GM19395 (cell line): ENCODE data around the gene PTRH1.

Experiments
- ATAC-seq: cut with Tn5 transposase; IDR thresholded peaks from one replicate; pipeline ENCODE4 v1.9.1; 2021; ENCODE audit warnings: mild to moderate bottlenecking, moderate library complexity; ENCODE audit not compliant: unreplicated experiment

Gene PTRH1

DNA sequence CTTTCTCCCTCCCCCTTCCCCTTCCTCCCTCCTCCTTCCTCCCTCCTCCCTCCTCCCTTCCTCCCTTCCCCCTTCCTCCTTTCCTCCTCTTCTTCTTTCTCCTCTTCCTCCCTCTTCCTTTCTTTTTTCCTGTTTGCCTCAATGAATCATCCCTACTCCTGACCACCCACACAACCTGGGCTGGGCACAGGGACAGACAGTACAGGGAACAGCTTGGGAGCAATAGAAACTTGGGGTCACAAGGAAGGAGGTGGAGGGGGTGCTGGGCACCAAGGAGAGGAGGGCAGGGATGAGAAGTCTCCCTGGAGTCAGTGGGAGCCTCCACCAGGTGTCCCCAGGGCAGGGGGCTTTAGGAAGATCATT, 5.4 kb upstream of the PTRH1 start:
- no peak for ATAC-seq

DNA sequence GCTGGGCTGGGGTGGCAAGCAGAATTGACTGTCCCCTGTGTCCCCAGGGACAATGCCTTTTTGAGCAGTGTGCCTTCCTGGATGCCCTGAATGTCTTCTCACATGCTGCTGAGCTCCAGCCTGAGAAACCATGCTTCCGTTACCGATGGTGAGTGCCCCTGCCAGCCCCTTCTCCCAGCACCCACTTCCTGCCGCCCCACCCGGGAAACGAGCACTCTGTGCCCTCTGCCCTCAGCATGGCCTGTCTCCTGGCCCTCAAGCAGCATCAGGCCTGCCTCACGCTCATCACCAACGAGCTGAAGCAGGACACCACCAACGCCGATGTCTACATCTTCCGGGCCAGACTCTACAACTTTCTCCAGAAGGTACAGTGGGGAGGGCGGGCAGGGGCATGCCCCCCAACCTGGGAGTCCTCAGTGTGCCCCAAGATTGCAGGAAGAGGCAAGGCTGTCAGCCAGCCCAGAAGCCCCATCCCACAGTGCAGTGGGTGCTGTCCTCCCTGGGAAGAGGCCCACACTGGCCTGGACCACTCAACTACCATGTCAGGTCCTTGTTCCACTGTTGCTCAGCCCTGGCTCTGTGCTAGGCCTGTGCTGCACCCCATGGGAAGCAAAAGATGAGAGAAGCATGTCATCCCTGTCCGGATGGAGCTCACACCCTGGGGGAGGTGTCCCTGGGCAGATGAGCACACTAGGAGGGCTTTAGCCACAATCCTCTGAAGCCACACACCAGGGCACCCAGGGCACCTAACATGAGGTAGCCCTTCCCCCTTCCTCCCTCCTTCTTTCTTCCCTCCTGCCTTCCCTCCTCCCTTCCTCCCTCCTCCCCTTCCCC, 4.8 kb upstream of the PTRH1 start:
- ATAC-seq, result no peak

DNA sequence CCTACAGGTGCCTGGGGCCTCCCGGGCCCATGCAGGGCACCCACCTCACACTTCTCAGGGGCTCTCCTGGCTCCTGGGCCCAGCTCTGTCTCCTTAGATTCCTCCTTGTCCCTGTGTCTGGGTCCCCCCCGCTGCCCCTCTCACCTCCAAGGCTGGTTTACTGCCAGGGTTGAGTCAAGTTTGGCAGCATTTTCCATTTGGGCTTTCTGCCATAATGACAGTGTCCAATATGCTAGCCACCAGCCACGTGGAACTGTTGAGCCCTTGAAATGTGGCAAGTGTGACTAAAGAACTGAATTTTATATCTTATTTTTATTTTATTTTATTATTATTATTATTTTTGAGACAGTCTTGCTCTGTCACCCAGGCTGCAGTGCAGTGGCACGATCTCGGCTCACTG, 2.3 kb upstream of the PTRH1 start:
- ATAC-seq, result no peak

DNA sequence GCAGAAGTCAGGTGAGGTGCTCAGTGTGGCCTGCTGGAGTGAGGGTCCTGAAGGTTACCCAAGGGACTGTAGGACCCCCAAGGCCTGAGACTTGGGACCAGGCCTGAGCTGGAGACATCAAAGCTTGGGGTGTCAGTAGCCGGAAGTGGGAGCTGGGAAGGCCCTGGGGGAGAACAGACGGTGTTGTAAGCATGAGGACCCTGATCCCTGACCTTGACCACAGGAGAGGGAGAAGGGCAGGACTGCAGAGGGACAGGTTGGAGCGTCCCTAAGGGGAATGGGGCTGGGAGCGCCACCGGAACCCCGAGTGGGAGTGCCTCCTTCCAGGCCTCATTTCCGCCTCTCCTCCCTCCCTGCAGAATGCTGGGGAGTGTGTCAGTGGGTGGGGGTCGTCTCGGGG, 949 bp upstream of the PTRH1 start:
- no peak for ATAC-seq

DNA sequence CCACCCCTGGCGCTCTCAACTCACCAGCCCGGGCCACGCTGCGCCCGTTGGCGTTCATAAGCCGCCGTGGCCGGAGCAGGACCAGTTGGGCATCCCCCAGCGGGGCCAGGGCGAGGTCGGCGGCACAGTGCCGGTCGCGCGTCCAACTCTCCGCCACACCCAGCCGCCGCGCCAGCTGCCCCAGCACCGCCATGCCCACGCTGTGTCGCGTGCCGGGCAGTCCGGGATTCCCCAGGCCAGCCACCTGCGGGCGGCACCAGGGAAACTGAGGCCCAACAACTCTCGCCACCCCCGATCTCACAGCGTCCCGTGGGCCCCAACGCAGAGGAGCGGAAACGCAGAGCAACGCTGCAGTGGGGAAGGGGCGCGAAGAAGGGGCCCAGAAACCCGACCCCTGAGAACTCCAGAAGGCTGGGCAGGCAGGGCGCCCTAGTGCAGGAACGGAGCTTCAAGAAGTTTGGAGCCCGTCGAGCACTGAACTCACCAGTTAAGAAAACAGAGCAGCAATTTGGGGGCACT, 453 bp downstream of the PTRH1 start:
- no peak for ATAC-seq

DNA sequence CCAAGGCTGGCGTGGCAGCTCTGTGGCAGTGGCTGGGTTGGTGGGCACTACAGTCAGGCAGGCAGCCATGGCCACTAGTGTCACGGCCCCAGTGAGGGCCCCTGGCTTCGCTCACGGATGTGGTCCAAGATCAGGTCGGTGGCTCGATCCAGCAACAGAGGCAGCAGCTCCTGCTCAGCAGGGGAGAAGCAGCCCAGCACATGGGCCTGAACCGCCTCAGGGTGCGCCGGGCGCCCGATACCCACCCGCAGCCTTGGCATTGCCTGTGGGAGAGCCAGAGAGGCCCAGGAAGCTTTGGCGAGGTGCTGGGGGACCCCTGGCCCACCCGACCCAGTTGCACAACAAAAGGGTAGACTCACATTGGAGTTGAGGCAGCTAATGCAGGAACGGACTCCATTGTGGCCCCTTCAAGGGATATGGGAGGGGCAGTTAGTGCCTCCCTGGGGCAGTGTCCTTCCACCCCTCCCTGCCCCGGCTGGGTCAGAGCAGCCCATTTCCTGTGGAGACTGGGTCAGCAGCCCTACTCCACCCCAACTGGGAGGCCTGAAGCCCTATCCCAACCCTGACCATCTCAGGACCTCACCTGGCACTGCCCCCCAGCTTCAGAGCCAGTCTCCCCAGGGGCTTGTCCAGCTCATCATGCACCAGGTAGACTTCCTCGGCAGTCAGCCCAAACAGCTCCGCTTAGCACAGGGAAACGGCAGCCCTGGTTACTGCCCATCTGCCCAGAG, 1.3 kb downstream of the PTRH1 start:
- ATAC-seq, result no peak

DNA sequence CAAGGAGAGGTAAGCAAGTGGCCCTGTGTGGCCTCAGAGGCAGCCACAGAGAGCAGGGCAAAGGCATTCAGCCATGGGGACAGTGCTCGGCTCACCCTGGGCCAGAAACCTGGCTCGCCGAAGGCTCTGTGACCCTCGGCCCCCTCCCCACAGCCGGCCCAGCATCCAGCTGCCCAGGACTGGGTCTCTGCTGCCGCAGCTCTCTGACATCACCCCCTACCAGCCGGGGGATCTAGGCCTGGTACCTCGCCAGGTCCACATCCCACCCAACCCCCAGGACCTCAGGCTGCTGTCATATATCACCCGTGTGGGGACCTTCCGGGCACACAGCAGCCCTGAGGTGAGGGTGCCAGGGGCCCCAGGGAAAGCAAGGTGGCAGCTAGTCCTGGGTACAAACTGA, 2.6 kb downstream of the PTRH1 start:
- no peak for ATAC-seq

DNA sequence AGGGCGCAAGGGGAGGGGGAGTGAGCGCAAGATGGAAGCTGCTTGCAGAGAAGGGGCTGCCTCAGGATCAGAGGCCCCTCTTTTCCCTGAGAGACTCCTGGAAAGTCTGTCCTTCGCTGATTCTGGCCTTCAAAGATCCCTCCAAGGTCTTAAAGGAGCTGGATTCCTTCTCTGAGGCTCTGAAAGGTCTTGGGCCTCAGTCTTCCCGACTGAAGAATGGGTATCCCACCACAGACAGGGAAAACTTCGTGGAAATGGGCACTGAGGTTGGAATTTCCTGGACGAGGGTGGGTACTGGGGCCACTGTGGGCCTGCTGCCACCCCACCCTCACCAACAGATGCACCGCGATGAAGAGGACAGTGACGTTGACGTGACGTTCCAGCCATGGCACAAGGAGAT, 3.1 kb downstream of the PTRH1 start:
- ATAC-seq, result no peak

DNA sequence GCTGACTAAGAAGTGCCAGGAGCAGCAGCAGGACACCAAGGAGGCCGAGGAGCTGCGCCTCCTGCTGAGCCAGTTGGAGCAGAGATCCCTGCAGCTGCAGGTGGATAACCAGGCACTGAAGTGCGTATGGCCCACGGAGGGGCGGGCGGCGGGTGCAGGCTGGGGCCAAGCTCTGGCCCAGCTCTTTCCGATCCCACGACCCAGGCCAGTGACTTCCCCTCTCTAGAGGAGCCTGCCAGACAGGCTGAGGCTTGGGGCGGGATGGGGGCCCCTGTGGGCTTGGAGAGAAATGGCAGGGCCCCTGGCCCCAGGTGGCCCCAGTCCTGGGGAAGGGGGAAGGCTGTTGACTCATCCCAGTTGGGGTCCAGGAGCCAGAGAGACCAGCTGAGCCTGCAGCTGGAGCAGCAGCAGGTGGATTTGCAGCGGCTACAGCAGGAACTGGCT, 3.6 kb downstream of the PTRH1 start:
- ATAC-seq, result no peak

DNA sequence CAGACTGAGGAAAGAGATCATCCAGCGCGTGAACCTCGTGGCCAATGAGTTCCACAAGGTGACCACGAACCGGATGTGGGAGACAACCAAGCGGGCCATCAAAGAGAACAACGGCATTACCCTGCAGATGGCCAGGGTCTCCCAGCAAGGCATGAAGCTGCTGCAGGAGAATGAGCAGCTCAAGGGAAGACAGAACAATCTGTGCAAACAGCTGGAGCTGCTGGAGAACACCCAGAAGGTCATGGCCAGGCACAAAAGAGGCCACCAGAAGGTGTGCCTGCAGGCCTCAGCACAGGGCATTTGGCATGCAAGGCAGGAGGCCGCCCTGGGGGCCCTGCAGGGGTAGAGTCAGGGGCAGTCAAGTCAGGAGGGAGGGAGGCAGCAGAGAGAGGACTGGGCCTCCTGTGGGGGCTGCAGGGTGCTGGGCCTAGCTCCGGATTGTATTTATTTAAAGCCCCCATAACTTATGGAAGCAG, 4.2 kb downstream of the PTRH1 start:
- ATAC-seq, result no peak

DNA sequence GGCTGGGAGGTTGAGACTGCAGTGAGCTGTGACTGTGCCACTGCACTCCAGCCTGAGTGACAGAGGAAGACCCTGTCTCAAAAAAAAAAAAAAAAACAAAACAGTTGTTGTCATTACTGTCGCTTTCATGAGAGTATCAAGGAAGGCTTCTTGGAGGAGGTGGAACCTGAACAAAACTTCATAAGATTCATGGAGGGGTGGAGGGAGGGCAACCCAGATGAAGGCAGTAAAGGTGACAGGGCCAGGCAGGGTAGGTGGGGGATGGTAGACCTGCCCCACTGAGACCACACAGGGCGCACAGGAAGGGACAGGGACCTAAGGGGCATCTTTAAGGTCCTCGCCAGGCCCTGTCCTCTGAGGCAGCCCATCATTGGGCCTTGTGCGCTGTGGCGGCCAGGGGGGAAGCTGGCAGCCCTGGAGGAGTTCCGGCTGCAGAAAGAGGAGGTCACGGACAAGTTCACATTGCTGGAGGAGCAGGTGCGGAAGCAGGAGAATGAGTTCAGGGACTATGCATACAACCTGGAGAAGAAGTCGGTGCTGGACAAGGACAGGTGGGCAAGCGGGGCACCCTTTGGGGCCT, 5.2 kb downstream of the PTRH1 start:
- no peak for ATAC-seq

DNA sequence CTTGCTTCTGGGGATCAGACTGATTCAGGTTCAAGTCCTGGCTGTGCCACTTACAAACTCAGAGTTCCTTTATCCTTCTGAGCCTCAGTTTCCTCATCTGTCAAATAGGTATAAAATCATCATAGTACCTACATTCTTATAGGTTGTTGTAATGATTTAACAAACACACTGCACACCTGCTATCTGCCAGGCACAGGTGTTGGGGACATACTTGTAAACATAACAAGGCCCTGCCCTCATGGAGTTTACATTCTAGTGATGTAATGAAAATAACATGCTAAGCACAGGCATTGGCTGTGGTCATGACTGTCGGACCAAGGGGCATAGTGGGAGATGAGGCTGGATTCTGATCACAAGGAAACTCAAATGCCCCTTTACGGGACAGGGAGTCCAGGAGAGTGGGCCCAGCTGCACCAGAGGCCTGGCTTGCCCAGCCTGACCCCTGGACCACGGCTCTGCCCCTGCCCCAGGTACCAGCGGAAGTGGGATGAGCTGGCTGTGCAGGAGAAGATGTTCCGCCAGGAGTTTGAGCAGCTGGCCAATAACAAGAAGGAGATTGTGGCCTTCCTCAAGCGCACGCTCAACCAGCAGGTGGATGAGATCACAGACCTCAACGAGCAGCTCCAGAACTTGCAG, 6.4 kb downstream of the PTRH1 start:
- no peak for ATAC-seq

DNA sequence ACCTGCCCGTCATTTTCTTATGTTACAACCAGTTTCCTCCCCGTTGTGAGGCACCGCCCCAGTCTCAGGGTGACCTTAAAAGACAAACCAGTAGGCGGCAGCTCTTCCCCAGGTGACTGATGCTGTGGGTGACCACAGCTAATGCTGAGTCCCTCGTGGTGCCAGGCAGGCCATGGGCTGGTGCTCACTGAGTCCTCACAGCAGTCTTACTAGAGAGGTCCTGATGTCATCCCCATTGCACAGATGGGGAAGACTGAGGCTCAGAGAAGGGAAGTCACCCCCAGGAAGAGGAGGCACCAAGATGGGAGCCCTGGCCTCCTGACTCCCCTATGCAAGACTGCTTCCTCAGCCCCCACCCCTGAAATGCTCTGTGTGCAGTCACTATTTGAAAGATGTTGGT, 7.7 kb downstream of the PTRH1 start:
- no peak for ATAC-seq

DNA sequence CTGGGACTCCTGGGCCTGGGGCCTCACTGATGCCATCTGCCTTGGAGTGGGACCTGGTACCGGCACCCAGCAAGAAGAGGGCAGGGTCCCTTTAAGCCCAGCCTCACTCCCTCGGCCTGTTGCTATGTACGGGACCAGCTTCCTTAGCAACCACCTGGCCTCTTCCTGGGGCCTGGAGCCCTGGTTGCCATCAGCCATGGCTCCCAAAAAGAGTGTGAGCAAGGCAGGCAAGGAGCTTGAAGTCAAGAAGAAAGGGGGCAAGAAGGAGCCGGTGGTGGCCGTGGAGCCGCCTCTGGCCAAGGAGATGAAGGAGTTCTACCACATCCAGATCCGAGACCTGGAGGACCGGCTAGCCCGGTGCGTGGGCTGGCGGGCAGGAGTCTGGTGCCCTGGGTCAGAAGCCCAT, 8.6 kb downstream of the PTRH1 start, which contains the start of gene CFAP157:
CFAP157 (plus strand) TSS at position 153 of the 406 bp plus-strand sequence; CDS start at position 197, 44 bp downstream.
- ATAC-seq, result no peak

DNA sequence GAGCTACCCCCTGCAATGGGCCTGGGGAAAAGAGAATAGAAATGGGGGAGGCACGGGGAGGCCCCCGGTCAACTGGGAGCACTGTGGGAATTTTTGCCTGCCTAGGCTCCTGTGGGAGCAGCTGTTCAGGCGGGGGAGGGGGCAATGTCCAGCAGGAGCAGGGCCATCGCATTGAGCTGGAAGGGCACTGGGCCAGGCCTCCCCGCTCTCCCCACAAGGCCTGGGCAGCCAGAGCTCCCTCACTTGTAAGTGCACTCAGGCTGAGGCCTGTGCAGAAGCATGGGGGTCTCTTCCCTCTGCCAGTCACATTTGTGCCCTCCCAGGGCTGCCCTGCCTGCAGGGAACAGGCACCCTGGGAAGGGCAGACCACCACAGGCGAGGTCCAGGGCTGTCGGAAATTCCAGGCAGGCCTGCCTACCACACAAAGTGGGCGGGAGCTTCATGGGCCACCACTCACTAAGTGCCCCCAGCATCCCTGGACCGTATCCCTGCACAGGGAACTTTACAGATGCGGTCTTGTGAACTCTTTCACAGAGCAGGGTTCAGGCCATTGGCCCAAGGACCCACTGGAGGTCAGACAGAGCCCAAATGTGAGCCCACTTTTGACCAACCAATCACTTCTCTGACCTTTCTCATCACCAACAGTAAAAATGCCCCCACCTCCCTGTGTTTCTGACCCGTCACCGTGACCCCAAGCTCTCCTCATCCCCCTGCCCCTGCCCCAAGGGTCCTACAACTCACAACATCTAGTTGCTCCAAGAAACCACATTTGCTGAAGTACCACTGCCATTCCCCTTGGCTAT, 9.7 kb downstream of the PTRH1 start:
- ATAC-seq, result no peak

DNA sequence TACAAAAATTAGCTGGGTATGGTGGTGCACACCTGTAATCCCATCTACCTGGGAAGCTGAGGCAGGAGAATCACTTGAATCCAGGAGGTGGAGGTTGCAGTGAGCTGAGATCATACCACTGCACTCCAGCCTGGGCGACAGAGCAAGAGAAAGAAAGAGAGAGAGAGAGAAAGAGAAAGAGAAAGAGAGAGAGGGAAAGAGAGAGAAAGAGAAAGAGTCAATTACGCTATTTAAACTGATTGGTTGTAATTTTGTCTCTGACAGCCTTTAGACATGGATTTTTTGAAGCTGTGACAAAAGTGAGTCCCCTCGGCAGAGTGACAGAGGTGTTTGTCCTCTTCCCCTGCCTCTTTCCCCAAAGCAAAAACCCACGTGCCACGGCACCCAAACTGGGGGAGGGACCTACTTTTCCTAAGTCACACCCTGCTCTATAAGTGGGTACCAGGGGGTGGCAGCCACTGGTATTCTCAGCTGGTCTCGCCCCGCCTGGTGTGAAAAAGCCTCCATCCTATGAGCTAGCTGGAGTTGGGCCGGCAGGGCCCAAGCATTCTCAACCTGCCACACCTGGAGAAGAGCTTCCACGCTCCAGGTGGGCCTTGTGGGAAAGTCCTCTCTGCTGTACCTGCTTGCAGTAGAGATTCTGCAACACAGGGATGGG, 12.0 kb downstream of the PTRH1 start:
- no peak for ATAC-seq

DNA sequence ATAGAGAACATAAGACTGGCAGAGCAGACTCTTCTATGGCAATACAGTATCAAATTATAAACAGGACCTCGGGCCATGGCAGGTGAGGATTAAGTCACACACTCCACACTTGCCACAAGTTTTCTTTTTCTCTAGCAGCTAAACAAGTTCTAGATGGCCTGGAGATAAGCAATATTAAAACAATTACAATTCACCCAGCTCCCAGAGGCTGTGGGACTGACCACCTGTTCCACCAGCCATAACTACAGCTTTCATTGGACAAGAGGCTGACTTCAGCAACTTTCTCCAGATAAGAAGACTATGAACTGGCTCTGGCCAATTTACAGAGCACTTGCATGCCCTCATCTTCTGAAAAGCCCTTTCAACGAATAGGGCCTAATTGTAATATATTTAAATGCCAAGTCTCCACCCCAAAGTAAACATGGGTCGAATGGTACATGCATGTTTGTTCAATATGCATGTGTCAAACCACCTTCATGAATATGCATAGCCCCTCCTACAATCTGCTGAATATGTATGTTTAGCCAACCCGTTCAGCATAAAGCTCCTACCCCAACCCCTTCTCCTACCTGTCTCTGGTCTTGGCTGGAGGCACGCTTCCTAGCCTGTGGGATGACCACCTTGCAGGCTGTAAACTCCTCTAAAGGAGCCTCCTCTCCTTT, 14.7 kb downstream of the PTRH1 start:
- ATAC-seq, result no peak

DNA sequence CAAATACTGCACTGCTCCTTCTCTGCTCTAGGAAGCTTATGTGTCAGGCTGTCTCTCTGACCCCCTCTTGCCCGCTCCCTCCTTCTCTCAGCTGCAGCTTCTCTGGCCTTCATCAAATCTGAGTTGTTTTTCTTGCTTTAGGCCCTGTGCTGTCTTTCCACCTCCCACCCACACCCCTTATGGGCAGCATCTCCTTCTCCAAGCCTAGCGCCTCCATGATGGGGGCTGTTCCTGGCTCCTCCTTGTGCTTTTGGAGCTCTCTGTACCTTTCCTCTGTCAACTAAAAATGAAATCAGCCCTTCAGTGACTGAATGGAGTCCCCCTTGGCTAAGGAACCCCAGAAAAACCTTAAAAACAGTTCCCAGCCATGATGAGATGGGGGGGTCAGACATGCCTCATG, 15.3 kb downstream of the PTRH1 start:
- ATAC-seq, result no peak

DNA sequence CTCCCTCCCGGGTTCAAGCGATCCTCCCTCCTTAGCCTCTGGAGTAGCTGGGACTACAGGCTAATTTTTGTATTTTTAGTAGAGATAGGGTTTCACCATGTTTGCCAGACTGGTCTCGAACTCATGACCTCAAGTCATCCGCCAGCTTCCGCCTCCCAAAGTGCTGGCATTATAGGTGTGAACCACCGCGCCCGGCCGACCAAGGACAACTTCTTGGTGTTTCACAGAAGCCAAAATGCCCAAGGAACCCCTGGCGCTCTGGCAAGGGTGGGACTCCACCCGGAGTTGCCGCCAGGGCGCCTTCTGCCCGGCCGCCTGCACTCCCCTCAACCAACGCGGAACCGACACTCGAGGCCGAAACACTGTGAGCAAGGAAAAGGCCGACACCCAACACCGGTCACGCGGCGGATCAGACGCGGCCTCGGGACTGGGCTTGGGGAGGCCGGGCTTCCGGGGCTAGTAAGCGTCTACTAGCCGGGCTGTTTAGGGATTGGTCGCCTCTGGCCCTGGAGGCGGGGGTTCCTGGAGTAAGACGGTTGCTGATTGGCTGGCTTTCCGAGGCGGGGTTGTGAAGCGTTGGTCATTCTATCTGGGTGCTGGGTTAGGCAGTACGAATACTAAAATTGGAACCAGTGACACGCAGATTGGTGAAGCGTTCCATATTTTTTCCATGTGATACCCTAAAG, 16.3 kb downstream of the PTRH1 start:
- peak; percentile 94 for ATAC-seq
